ENCODE measurements around the gene OR52K2.

GRCh38 chr11:4467811-4468606 is 18.9 kb downstream of the OR52K2 start:
- no peak for TF ChIP-seq ZNF274 (IDR thresholded peaks at IDR 0.05; ENCODE audit: low read depth, low read length)
- no peak for TF ChIP-seq YY1 (IDR thresholded peaks at IDR 0.05; ENCODE audit: insufficient read depth, insufficient read length)
- no peak for TF ChIP-seq SUZ12 (IDR thresholded peaks at IDR 0.05; ENCODE audit: extremely low read depth, insufficient read depth, insufficient read length)
